HepG2 (cell line): ENCODE results near the gene NCBP2. TPM values are rescaled to one million over a fixed set of nuclear protein-coding genes. Genes with fewer than 3 reads are reported as not detected.
A peak's percentile ranks its signal among the peaks of the same experiment; 100 is the strongest.

Experiments used
- ARNTL ChIP-seq: sonication (generic); formaldehyde crosslinking; IDR thresholded peaks from 2 replicates; pipeline ENCODE4 v1.4.0; 2020; ENCODE audit warnings: mild to moderate bottlenecking, missing genetic modification reagents
- BCL6 ChIP-seq: IDR thresholded peaks from 2 replicates; pipeline ENCODE4 v1.6.1; 2016; ENCODE audit warnings: missing genetic modification reagents, missing compliant biosample characterization
- CCAR2 ChIP-seq: fragments of 200-400 bp; formaldehyde crosslinking; optimal IDR thresholded peaks from 2 replicates; pipeline ENCODE3; 2018; ENCODE audit warnings: low read depth, mild to moderate bottlenecking, low read length, moderate library complexity
- CREM ChIP-seq, 2 experiments: sonication (generic) in 1 of 2; formaldehyde crosslinking in 1 of 2; IDR thresholded peaks; 2 replicates each; pipeline versions ENCODE4 v1.4.0 to v1.6.1; 2016 to 2020; ENCODE audit warnings: antibody characterized with exemption in 1 of 2, mild to moderate bottlenecking in 1 of 2, missing genetic modification reagents in 1 of 2
- GATA4 ChIP-seq: sonication (generic); IDR thresholded peaks from 2 replicates; pipeline ENCODE4 v1.6.1; 2016; ENCODE audit warnings: antibody characterized with exemption, low read depth, borderline replicate concordance
- NFE2L2 ChIP-seq: fragments of 150-350 bp; IDR thresholded peaks from 2 replicates; pipeline ENCODE4 v1.6.1; 2014; ENCODE audit warnings: low read length
- NR2F1 ChIP-seq, 2 experiments: fragments of 450-650 bp in 1 of 2; formaldehyde crosslinking in 1 of 2; IDR thresholded peaks; 2 replicates each; pipeline versions ENCODE4 v1.5.0 to v1.6.1; 2016 to 2020; ENCODE audit warnings: mild to moderate bottlenecking in 1 of 2, missing compliant biosample characterization in 1 of 2, missing genetic modification reagents in 1 of 2, moderate library complexity in 1 of 2
- POLR2G ChIP-seq: fragments of 200-400 bp; formaldehyde crosslinking; IDR thresholded peaks from 2 replicates; pipeline ENCODE4 v1.6.1; 2018; ENCODE audit warnings: mild to moderate bottlenecking, low read depth, low read length, moderate library complexity
- SIN3B ChIP-seq: fragments of 150-350 bp; IDR thresholded peaks from 2 replicates; pipeline ENCODE4 v1.6.1; 2014; ENCODE audit warnings: low read length
- SMAD9 ChIP-seq: sonication (generic); formaldehyde crosslinking; IDR thresholded peaks from 2 replicates; pipeline ENCODE4 v1.5.1; 2020; ENCODE audit warnings: mild to moderate bottlenecking, missing genetic modification reagents
- YEATS2 ChIP-seq: sonication (generic); formaldehyde crosslinking; IDR thresholded peaks from 2 replicates; pipeline ENCODE4 v1.4.0; 2020; ENCODE audit warnings: missing genetic modification reagents, borderline replicate concordance
- ZNF205 ChIP-seq: IDR thresholded peaks from 2 replicates; pipeline ENCODE4 v1.6.1; 2018; ENCODE audit warnings: missing biosample characterization, missing genetic modification reagents
- ZNF292 ChIP-seq: sonication (generic); formaldehyde crosslinking; IDR thresholded peaks from 2 replicates; pipeline ENCODE4 v1.8.1; 2022; ENCODE audit warnings: mild to moderate bottlenecking, low read depth, missing genetic modification reagents, borderline replicate concordance
- ZNF678 ChIP-seq: sonication (generic); formaldehyde crosslinking; IDR thresholded peaks from 2 replicates; pipeline ENCODE4 v1.4.0; 2020; ENCODE audit warnings: mild to moderate bottlenecking, missing genetic modification reagents
- polyA plus RNA-seq, 8 experiments: library from polyadenylated mRNA; depleted of rRNA in 3 of 8; stranded (reverse) in 7 of 8; unstranded in 1 of 8; fragments of >200 nt; fragmentation: Illumina TruSeq in 4 of 8; extraction: Trizol in 4 of 8; gene quantifications; 2 replicates each; pipeline versions ENCODE4 v1.2.1 to v1.2.3, GENCODE V29; 2011 to 2016; ENCODE audit warnings: low read depth in 4 of 8, missing spikeins in 1 of 8, mixed read lengths in 1 of 8; ENCODE audit not compliant: insufficient read depth in 1 of 8
- total RNA-seq, 5 experiments: library from RNA; depleted of rRNA; stranded (reverse); fragments of >200 nt; fragmentation: Illumina TruSeq; extraction: Trizol; gene quantifications; 2 replicates each; pipeline ENCODE4 v1.2.3, GENCODE V29; 2016; ENCODE audit warnings: low read depth in 1 of 5
- TF ChIP-seq, protein P1 (sequence below): sonication (generic); formaldehyde crosslinking; IDR thresholded peaks from 2 replicates; pipeline ENCODE4 v1.4.0; 2020; ENCODE audit warnings: mild to moderate bottlenecking, low read depth, missing genetic modification reagents
- TF ChIP-seq, protein P2 (sequence below): sonication (generic); formaldehyde crosslinking; IDR thresholded peaks from 2 replicates; pipeline ENCODE4 v1.9.0; 2022; ENCODE audit warnings: missing genetic modification reagents, mild to moderate bottlenecking, borderline replicate concordance
- TF ChIP-seq, protein P3 (sequence below), 2 experiments: sonication (generic) in 1 of 2; formaldehyde crosslinking in 1 of 2; IDR thresholded peaks; 2 replicates each; pipeline versions ENCODE4 v1.5.1 to v1.6.1; 2011 to 2020; ENCODE audit warnings: borderline replicate concordance in 1 of 2, low read depth in 1 of 2, low read length in 1 of 2, mild to moderate bottlenecking in 1 of 2, missing genetic modification reagents in 1 of 2, moderate library complexity in 1 of 2
- TF ChIP-seq, protein P4 (sequence below): IDR thresholded peaks from 2 replicates; pipeline ENCODE4 v1.6.1; 2016; ENCODE audit warnings: low read depth, control low read depth
- TF ChIP-seq, protein P5 (sequence below): sonication (generic); formaldehyde crosslinking; IDR thresholded peaks from 2 replicates; pipeline ENCODE4 v1.8.0; 2022; ENCODE audit warnings: mild to moderate bottlenecking, missing genetic modification reagents; ENCODE audit not compliant: insufficient replicate concordance

The NCBP2 gene
- total and polyA plus RNA-seq, 2 of the 13 experiments (the other 11 are each of a cell fraction or from before 2014, with no cell fraction given) = 58.7 to 95.5 TPM

DNA sequence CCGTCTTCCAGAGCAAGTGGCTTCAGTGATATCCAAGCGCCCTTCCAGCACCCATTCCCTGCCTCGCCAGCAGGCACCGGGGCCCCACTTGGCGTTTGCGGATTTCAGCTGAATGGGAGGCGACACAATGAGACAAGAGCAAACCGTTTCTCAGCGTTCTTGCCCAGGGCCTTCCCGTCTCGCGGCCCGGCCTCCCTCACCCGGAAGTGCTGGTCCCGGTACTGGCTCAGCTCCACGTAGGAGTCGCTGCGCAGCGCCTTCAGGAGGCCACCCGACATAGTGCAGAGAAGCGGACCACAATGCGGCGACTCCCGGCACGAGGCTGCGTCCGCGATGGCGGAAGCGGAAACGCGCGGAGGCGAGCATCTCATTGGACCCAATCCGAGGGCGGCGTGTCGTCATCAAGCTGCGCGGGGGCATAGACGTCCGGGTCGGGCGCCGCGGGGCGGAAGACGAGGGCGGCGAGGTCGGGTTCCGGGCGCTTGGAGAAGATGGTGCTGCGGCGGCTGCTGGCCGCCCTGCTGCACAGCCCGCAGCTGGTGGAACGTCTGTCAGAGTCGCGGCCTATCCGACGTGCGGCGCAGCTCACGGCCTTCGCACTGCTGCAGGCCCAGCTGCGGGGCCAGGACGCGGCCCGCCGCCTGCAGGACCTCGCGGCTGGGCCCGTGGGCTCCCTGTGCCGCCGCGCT lies at the start of gene NCBP2 (continued):
- TF ChIP-seq, protein P1, sequence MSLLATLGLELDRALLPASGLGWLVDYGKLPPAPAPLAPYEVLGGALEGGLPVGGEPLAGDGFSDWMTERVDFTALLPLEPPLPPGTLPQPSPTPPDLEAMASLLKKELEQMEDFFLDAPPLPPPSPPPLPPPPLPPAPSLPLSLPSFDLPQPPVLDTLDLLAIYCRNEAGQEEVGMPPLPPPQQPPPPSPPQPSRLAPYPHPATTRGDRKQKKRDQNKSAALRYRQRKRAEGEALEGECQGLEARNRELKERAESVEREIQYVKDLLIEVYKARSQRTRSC = peak; percentile 87; the same call in 1 of the 2 replicates
- no peak for TF ChIP-seq ZNF292 (CRISPR knock-in tag)
- peak; percentile 98 for TF ChIP-seq CREM (IDR thresholded peaks at IDR 0.05)
- TF ChIP-seq CREM (CRISPR knock-in tag; IDR thresholded peaks at IDR 0.05) = peak; percentile 93
- TF ChIP-seq ARNTL = peak; percentile 91; the same call in 1 of the 2 replicates
- TF ChIP-seq, protein P2, sequence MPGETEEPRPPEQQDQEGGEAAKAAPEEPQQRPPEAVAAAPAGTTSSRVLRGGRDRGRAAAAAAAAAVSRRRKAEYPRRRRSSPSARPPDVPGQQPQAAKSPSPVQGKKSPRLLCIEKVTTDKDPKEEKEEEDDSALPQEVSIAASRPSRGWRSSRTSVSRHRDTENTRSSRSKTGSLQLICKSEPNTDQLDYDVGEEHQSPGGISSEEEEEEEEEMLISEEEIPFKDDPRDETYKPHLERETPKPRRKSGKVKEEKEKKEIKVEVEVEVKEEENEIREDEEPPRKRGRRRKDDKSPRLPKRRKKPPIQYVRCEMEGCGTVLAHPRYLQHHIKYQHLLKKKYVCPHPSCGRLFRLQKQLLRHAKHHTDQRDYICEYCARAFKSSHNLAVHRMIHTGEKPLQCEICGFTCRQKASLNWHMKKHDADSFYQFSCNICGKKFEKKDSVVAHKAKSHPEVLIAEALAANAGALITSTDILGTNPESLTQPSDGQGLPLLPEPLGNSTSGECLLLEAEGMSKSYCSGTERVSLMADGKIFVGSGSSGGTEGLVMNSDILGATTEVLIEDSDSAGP (CRISPR knock-in tag) = peak; percentile 97
- TF ChIP-seq, protein P3, sequence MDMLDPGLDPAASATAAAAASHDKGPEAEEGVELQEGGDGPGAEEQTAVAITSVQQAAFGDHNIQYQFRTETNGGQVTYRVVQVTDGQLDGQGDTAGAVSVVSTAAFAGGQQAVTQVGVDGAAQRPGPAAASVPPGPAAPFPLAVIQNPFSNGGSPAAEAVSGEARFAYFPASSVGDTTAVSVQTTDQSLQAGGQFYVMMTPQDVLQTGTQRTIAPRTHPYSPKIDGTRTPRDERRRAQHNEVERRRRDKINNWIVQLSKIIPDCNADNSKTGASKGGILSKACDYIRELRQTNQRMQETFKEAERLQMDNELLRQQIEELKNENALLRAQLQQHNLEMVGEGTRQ (IDR thresholded peaks at IDR 0.05; ENCODE audit: low read depth, low read length) = no peak
- TF ChIP-seq, protein P3 (CRISPR knock-in tag; IDR thresholded peaks at IDR 0.05; ENCODE audit: borderline replicate concordance) = no peak; the same call in 1 of the 2 replicates
- TF ChIP-seq SIN3B = peak; percentile 92
- TF ChIP-seq NFE2L2 = no peak
- TF ChIP-seq ZNF678 (CRISPR knock-in tag) = peak; percentile 49; the same call in 1 of the 2 replicates
- TF ChIP-seq, protein P4, sequence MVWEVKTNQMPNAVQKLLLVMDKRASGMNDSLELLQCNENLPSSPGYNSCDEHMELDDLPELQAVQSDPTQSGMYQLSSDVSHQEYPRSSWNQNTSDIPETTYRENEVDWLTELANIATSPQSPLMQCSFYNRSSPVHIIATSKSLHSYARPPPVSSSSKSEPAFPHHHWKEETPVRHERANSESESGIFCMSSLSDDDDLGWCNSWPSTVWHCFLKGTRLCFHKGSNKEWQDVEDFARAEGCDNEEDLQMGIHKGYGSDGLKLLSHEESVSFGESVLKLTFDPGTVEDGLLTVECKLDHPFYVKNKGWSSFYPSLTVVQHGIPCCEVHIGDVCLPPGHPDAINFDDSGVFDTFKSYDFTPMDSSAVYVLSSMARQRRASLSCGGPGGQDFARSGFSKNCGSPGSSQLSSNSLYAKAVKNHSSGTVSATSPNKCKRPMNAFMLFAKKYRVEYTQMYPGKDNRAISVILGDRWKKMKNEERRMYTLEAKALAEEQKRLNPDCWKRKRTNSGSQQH (CRISPR knock-in tag) = peak; percentile 87; the same call in 1 of the 2 replicates
- TF ChIP-seq, protein P5, sequence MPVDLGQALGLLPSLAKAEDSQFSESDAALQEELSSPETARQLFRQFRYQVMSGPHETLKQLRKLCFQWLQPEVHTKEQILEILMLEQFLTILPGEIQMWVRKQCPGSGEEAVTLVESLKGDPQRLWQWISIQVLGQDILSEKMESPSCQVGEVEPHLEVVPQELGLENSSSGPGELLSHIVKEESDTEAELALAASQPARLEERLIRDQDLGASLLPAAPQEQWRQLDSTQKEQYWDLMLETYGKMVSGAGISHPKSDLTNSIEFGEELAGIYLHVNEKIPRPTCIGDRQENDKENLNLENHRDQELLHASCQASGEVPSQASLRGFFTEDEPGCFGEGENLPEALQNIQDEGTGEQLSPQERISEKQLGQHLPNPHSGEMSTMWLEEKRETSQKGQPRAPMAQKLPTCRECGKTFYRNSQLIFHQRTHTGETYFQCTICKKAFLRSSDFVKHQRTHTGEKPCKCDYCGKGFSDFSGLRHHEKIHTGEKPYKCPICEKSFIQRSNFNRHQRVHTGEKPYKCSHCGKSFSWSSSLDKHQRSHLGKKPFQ (CRISPR knock-in tag) = peak; percentile 9
- peak; percentile 92; the same call in 1 of the 2 replicates for TF ChIP-seq YEATS2 (CRISPR knock-in tag)
- no peak for TF ChIP-seq SMAD9 (CRISPR knock-in tag)
- peak; percentile 74 for TF ChIP-seq BCL6
- peak in 1 of 2 experiments; percentile 34; a peak in 1 of 4 replicates for TF ChIP-seq NR2F1 (CRISPR knock-in tag; IDR thresholded peaks at IDR 0.05)
- TF ChIP-seq ZNF205 (CRISPR knock-in tag) = peak; percentile 86
- peak; percentile 83 for TF ChIP-seq POLR2G
- TF ChIP-seq GATA4 = peak; percentile 37; the same call in 1 of the 2 replicates
- no peak for TF ChIP-seq CCAR2
